Urinary bladder (tissue), 4 donors: ENCODE measurements around the gene CEND1. TPM values are rescaled to one million over a fixed set of nuclear protein-coding genes. Genes with fewer than 3 reads are reported as not detected.
A peak's percentile ranks its signal among the peaks of the same experiment; 100 is the strongest.

Experiments used
- DNase-seq: peaks from one replicate; pipeline ENCODE4 v3.0.0-alpha.2; 2015; ENCODE audit errors: extremely low spot score
- H3K27ac ChIP-seq: one replicate; pipeline ENCODE4 v1.5.1; 2013; ENCODE audit warnings: low read depth, mild to moderate bottlenecking, moderate library complexity
- H3K36me3 ChIP-seq: one replicate; pipeline ENCODE4 v1.6.1; 2013; ENCODE audit warnings: mild to moderate bottlenecking, moderate library complexity; ENCODE audit not compliant: insufficient read depth
- H3K4me1 ChIP-seq: one replicate; pipeline ENCODE4 v1.6.1; 2013; ENCODE audit warnings: mild to moderate bottlenecking, moderate library complexity; ENCODE audit not compliant: insufficient read depth
- H3K4me3 ChIP-seq: one replicate; pipeline ENCODE4 v1.5.1; 2013; ENCODE audit warnings: low read depth, low read length
- WGBS: extraction: QIAGEN DNeasy Blood & Tissue Kit; methylation state at CpG from one replicate; pipeline ENCODE4 v1.1.7; 2013; 5-methylcytosine and 5-hydroxymethylcytosine counted together
- polyA plus RNA-seq: library from polyadenylated mRNA; stranded (reverse); fragments of 200-250 nt; gene quantifications from one replicate; pipeline ENCODE4 v1.2.3, GENCODE V29; 2013
- total RNA-seq: library from RNA; depleted of rRNA; stranded (reverse); fragments of >200 nt; gene quantifications from one replicate; pipeline ENCODE4 v1.2.3, GENCODE V29; 2014
- donor health status: healthy with polysubstance abuse.
- donor health status: healthy.

Gene CEND1
- total and polyA plus RNA-seq, 2 donors = 1.4 TPM; not detected in 1

DNA sequence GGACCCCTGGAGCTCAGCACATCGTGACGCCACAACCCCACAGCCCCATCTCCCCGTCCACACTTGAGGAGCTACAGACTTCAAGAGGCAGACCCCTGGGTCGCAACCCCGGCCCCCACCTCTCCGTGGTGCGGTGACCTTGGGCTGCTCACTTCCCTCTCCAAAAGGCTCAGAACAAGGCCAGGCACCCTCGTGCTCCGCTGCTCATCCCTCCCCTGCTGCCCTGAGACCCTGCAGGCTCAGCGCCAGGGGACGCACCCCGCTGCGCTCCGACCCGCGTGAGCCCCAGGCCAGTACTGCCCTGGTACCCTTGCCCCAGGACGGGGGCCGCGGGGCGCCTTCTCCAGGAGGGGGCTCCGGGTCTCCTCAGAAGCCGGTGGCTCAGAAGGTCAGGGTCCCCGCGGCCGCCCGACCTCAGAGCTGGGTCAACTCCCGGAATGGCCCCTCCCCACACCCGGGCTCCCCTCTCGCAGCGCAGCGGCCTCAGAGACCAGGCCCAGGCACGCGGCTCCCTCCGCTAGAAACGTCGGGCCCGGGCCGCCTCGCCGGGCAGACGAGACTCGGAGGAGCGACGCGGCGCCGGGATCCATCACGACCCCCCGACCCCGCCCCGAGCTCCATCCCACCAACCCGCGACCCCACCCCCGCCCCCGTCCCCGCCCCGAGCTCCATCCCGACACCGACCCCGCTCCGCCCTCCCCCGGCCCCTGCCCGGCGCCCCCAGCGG, 13.2 kb downstream of the CEND1 start:
- Histone ChIP-seq H3K4me1 (no peaks in the 10 kb centered on the region), H3K4me3 (peak overlapping the region; percentile 85), H3K36me3 (no peaks in the 10 kb centered on the region), H3K27ac (no peak overlapping the region)
- 2% methylated on average over 64 of the region's 65 CpGs for WGBS
- DNase-seq = no peak

GRCh38 chr11:776263-776560, 13.7 kb downstream of the CEND1 start:
- 31% methylated on average over 11 of the region's 11 CpGs for WGBS
- H3K27ac ChIP-seq = no peak overlapping the region

GRCh38 chr11:774873-775592, 14.9 kb downstream of the CEND1 start:
- Histone ChIP-seq H3K4me1 (no peaks in the 10 kb centered on the region), H3K4me3 (no peak overlapping the region), H3K27ac (no peak overlapping the region), H3K36me3 (peaks cover 6% of the 10 kb centered on the region)
- no peak for DNase-seq
- WGBS = 70% methylated on average over 20 of the region's 20 CpGs

More at GRCh38 chr11:776263-776560, 13.7 kb downstream of the CEND1 start:
- Histone ChIP-seq H3K36me3 (no peaks in the 10 kb centered on the region), H3K4me1 (no peaks in the 10 kb centered on the region), H3K4me3 (peak overlapping the region; percentile 85)
- DNase-seq = no peak

- WGBS = 87% methylated on average over 9 of the region's 9 CpGs
- Histone ChIP-seq H3K4me3 (no peak overlapping the region), H3K4me1 (no peaks in the 10 kb centered on the region), H3K36me3 (peaks cover 8% of the 10 kb centered on the region), H3K27ac (no peak overlapping the region)
- DNase-seq = no peak
These were observed 16.1 kb downstream of the CEND1 start for GRCh38 chr11:773830-774229.

DNA sequence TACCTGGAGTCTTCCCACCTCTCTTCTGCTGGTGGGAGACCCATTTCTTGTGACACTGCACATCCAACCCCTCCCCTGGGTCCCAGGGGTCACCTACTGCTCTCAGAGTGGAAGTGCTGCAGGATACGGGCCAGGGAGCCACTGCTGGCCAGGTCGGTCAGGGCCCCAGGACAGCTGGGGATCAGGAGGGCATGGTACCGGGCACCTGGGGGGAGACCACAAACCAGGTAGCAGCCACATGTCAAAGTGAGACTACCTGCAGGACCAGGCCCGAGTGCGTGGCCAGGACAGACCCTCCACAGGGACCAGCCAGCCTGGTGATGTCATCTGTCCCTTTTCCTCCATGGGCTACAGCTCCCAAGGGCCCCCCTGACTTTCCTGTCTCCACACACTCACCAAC, 16.5 kb downstream of the CEND1 start:
- 92% methylated on average over 5 of the region's 5 CpGs for WGBS
- Histone ChIP-seq H3K4me1 (no peaks in the 10 kb centered on the region), H3K36me3 (peaks cover 8% of the 10 kb centered on the region), H3K4me3 (no peak overlapping the region), H3K27ac (no peak overlapping the region)
- DNase-seq = no peak

GRCh38 chr11:772429-773390, 17.2 kb downstream of the CEND1 start:
- no peak overlapping the region for H3K27ac ChIP-seq
- no peaks in the 10 kb centered on the region for H3K4me1 ChIP-seq
- DNase-seq = no peak
- peaks cover 8% of the 10 kb centered on the region for H3K36me3 ChIP-seq
- 76% methylated on average over 34 of the region's 34 CpGs for WGBS
- H3K4me3 ChIP-seq = no peak overlapping the region

- no peak overlapping the region for H3K4me3 ChIP-seq
- no peak overlapping the region for H3K27ac ChIP-seq
- H3K36me3 ChIP-seq = peaks cover 8% of the 10 kb centered on the region
- WGBS = 85% methylated on average over 15 of the region's 15 CpGs
- H3K4me1 ChIP-seq = no peaks in the 10 kb centered on the region
- DNase-seq = no peak
These were observed 18.2 kb downstream of the CEND1 start for GRCh38 chr11:771617-772204.

DNA sequence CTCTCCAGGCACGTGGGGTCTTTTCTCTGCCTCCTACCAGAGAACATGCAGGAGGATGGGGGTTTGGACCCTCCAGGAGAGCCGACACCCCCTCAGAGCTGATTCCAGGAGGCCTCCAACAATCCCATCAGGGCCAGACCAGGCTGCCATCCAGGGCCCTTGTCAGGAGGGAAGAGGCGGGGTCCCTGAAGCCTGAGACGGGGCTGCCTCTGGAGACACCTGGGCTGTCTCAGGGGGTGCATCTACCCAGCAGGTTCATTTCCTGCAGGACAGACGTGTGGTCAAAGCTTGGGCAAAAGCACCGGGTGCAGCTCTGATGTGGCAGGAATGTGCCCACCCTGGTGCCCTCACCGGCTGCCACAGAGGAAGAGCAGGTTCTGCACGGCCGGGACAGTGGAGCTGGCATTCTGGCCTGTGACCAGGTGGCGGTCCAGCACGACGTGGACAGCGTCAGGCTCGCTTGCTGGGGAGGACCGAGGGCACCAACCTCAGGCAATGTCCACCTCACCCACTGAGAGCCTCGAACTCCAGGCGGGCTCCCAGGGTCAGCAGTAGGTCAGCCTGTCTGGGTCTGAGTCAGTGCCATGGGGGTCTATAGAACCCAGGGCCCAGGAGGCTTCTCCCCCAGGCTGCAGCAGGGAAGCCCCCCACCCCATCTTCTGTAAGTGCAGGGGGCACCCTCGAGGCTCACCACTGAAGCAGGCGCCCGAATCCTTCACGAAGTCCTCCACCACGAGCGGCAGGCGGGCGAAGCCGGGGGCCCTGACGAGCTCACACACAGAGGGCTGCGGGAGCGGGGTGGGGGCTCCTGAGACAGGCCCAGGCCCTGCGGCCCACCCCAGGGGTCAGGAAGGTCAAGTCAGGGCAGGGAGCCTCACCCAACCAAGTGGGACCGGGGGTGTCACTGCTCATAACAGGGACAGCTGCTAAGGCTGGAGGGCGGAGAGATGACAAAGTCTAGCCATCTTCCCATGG, 19.0 kb downstream of the CEND1 start:
- no peaks in the 10 kb centered on the region for H3K4me1 ChIP-seq
- no peak overlapping the region for H3K27ac ChIP-seq
- no peak for DNase-seq
- H3K36me3 ChIP-seq = peaks cover 10% of the 10 kb centered on the region
- WGBS = 90% methylated on average over 32 of the region's 32 CpGs
- H3K4me3 ChIP-seq = no peak overlapping the region

DNA sequence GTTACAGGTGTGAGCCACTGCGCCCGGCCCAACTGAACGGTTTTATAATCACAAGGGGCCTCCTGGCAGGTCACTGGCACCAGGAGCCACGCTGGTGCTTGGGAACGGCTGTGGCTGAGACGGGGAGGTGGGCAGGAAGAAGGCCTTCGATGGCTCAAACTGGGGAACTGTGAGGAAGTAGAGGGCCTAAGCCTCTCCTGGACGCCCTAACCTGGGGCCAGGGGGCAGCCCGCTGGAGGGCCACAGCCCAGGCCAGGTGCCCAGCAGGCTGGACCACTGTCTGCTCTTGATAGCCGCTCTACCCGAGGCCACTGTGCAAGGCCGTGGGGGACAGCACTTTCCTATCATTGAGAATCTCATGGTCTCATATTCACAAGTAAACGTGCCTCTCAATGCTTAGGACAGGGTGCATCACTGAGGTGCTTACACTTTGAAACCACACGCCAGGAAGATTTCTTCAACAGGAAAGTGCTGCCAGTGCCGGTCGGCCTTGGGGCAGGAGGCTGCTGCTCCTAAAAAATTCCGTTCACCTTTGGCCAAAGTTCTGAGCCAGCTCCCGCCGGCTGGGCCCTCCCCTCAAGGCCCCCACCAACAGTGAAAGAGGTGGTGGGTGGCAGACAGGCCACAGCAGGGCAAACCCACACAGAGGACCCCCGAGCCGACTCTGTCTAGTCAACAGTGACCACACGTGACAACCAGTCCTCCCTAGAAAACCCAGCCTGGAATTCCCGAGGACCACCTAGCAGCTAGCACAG, 19.8 kb downstream of the CEND1 start:
- Histone ChIP-seq H3K4me3 (no peak overlapping the region), H3K36me3 (peaks cover 10% of the 10 kb centered on the region), H3K27ac (no peak overlapping the region), H3K4me1 (no peaks in the 10 kb centered on the region)
- no peak for DNase-seq
- 89% methylated on average over 23 of the region's 23 CpGs for WGBS

DNA sequence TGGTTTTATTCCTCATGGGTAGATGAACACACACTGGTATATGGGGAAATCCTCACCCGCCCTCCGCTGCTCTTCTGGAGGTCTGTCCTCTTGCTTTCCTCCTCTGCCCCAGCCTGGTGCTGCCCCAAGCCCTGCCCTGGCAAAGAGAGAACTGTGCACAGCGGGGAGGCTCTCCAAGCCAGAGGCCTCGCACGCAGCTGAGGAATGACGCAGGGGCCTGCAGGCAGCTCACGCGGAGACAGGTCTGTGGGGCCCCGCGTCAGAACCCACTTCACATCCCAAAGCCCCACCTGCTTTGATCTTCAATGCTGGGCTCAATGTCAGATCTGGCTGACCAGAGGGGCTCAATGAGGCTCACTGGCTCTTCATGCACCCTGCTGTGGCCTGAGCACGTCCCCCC, 22.7 kb downstream of the CEND1 start:
- H3K36me3 ChIP-seq = peaks cover 10% of the 10 kb centered on the region
- 94% methylated on average over 11 of the region's 11 CpGs for WGBS
- H3K4me3 ChIP-seq = no peak overlapping the region

DNA sequence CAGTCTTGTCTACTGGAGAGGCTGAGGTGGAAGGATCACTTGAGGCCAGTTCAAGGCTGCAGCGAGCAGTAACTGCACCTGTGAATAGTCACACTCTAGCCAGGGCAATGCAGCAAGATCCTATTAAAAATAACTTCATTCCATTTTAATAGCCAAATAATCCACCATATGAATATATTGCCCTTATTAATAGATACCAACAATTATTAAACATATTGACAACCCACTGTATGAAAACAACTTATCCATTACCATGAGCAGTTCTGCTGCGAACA, 23.0 kb downstream of the CEND1 start:
- WGBS = 97% methylated on average over 2 of the region's 2 CpGs
- H3K36me3 ChIP-seq = peaks cover 10% of the 10 kb centered on the region
- DNase-seq = no peak
- H3K4me1 ChIP-seq = no peaks in the 10 kb centered on the region
- no peak overlapping the region for H3K4me3 ChIP-seq
- H3K27ac ChIP-seq = no peak overlapping the region

More for the DNA sequence above, 22.7 kb downstream of the CEND1 start:
- no peak overlapping the region for H3K27ac ChIP-seq
- DNase-seq = no peak
- H3K4me1 ChIP-seq = no peaks in the 10 kb centered on the region
